Lower lobe of right lung (tissue), 2 donors: Measurements from ENCODE around the gene HNRNPH2. TPM values are rescaled to one million over a fixed set of nuclear protein-coding genes. Genes with fewer than 3 reads are reported as not detected.

Experiments used
- ATAC-seq, 2 donors: fragments of 200-7000 bp; cut with Tn5 transposase; one replicate each; pipeline ENCODE4 v1.9.1; 2020 to 2022; ENCODE audit warnings: mild to moderate bottlenecking in 2 of 2, moderate library complexity in 2 of 2
- DNase-seq: peaks from one replicate; pipeline ENCODE4 v3.0.0-alpha.2; 2020
- H3K27ac ChIP-seq: fragments of 200-600 bp; one replicate; pipeline ENCODE4 v1.8.0; 2022
- H3K27me3 ChIP-seq: fragments of 200-600 bp; one replicate; pipeline ENCODE4 v1.8.0; 2022; ENCODE audit warnings: low read depth
- H3K36me3 ChIP-seq: fragments of 200-600 bp; one replicate; pipeline ENCODE4 v1.8.0; 2022; ENCODE audit warnings: mild to moderate bottlenecking
- H3K4me1 ChIP-seq: fragments of 200-600 bp; one replicate; pipeline ENCODE4 v1.8.0; 2022
- H3K4me3 ChIP-seq: fragments of 200-600 bp; one replicate; pipeline ENCODE4 v1.8.0; 2022; ENCODE audit warnings: mild to moderate bottlenecking
- H3K9me3 ChIP-seq: fragments of 200-600 bp; one replicate; pipeline ENCODE4 v1.8.0; 2022
- intact Hi-C: fragments of 100-400 bp; cut with DNase I; formaldehyde crosslinking; loops from one replicate; pipeline ENCODE4 v1.11.0; 2022
- total RNA-seq: library from RNA; stranded (reverse); fragmentation: NEBNext Ultra II Directional; extraction: Animal tissue kit (Norgen Biotek cat#: 25700); gene quantifications from one replicate; pipeline ENCODE4 v1.2.1, GENCODE V29; 2021
- TF ChIP-seq, protein P1 (sequence below): fragments of 200-600 bp; IDR thresholded peaks from one replicate; pipeline ENCODE4 v1.8.0; 2022; ENCODE audit warnings: antibody characterized with exemption, mild to moderate bottlenecking
- donor health status: DM: no; HTN: yes; CAD: no; lungs with severe emphysema.

The HNRNPH2 gene
- total RNA-seq, 1 donor from 2014 or later, result 62.1 TPM

DNA sequence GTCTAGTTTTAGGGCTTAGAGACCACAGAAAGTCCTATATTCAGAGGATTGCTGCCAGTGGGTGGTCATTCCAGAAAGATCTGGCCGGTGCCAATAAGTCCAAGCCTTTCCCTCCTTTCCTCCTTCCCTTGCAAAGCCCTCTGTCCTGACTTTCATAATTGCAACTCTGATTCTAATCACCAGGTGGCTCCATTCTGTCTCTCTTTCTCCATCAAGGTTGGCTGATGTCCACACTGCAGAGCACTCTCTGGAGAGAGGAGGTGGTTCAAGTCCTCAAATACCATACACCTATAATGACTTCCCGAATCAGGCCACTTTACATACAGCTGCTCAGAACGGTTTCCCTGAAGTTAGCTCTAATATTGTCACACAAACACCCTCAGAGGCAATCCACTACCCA, 54.9 kb downstream of the HNRNPH2 start:
- Histone ChIP-seq H3K36me3 (no peaks in the 10 kb centered on the region), H3K4me3 (no peak overlapping the region), H3K27ac (no peak overlapping the region), H3K27me3 (no peaks in the 10 kb centered on the region), H3K4me1 (no peaks in the 10 kb centered on the region), H3K9me3 (no peaks in the 10 kb centered on the region)
- TF ChIP-seq, protein P1, sequence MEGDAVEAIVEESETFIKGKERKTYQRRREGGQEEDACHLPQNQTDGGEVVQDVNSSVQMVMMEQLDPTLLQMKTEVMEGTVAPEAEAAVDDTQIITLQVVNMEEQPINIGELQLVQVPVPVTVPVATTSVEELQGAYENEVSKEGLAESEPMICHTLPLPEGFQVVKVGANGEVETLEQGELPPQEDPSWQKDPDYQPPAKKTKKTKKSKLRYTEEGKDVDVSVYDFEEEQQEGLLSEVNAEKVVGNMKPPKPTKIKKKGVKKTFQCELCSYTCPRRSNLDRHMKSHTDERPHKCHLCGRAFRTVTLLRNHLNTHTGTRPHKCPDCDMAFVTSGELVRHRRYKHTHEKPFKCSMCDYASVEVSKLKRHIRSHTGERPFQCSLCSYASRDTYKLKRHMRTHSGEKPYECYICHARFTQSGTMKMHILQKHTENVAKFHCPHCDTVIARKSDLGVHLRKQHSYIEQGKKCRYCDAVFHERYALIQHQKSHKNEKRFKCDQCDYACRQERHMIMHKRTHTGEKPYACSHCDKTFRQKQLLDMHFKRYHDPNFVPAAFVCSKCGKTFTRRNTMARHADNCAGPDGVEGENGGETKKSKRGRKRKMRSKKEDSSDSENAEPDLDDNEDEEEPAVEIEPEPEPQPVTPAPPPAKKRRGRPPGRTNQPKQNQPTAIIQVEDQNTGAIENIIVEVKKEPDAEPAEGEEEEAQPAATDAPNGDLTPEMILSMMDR, result no peak
- ATAC-seq (peak; percentile 68 to 69), DNase-seq (no peak)
- intact Hi-C loops, result no loop called here

Other genes starting within 250 kb of the HNRNPH2 start
- not detected for gene DRP2, start 188.4 kb upstream of the HNRNPH2 start, total RNA-seq
- gene TAF7L, start 116.9 kb upstream of the HNRNPH2 start, total RNA-seq, result not detected
- gene TIMM8A, start 59.5 kb upstream of the HNRNPH2 start, total RNA-seq, result 6.6 TPM
- 62.8 TPM for gene BTK, start 22.0 kb upstream of the HNRNPH2 start, total RNA-seq
- gene RPL36A, start 17.2 kb upstream of the HNRNPH2 start, total RNA-seq, result 154 TPM
- gene GLA, start 297 bp upstream of the HNRNPH2 start, total RNA-seq, result 51.1 TPM
- gene ARMCX4, start 77.2 kb downstream of the HNRNPH2 start, total RNA-seq, result 14.3 TPM
- gene ARMCX1, start 142.3 kb downstream of the HNRNPH2 start, total RNA-seq, result 18.8 TPM
- gene ARMCX6, start 209.8 kb downstream of the HNRNPH2 start, total RNA-seq, result 36.5 TPM
- gene ARMCX3, start 214.9 kb downstream of the HNRNPH2 start, total RNA-seq, result 48.4 TPM